NCI-H1105 treated with DMSO at 0.1 percent for 48 hours (cell line): ENCODE results near the gene TRAM2.

Experiments used
- DNase-seq: peaks from one replicate; lab custom pipeline; 2025; lab: John Stamatoyannopoulos, UW

TRAM2 gene

DNA sequence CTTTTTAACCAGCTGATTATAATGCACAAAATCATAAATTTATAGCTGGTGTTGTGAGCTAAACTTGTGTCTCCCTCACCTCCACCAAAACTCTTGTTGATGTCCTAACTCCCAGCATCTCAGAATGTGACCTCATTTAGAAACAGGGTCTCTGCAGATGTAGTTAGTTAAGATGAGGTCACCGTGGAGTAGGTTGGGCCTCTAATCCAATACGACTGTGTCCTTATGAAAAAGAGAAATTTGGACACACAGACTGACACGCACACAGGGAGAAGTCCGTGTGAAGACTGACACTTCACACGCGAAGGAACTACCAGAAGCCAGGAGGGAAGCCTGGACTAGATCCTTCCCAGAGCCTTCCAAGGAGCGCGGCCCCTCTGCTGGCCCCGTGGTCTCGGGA lies 46.5 kb downstream of the TRAM2 start:
- DNase-seq: no peak

DNA sequence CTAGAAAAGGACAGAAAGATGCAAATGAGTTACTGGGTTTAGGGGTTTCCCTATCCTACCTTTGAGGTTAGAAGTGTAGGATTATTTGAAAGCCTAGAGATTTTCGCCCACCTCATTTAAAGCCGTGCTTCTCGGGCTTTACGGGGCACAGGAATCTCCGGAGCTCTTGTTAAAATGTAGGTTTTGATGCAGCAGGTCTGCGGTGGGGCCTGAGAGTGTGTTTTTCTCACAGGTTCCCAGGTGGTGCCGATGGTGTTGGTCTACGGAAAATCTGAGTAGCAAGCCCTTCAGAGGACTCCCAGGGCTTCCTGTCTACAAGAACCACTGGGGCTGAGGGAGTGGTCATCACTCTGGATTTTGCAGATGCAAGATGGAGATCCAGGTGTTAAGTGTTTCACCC lies 47.5 kb downstream of the TRAM2 start:
- DNase-seq: no peak

DNA sequence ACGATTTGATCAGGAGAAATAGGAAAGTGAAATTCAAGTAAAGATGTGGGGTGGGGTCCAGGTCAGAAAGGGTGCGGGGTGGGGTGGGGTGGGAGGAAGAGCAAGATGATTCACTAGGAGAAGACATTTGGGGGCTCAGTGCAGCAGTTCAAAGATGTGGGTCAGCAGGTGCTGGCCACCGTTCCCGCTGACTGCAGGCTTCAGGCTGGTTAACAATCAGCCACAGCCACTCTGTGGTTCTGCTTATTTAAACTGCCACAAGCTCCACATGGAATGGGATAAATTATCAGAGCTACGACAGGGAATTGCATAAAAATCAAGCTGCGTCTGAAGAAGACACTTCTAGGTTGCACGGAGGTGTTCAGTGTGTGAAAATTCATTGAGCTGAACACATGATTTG lies 49.4 kb downstream of the TRAM2 start:
- no peak for DNase-seq

DNA sequence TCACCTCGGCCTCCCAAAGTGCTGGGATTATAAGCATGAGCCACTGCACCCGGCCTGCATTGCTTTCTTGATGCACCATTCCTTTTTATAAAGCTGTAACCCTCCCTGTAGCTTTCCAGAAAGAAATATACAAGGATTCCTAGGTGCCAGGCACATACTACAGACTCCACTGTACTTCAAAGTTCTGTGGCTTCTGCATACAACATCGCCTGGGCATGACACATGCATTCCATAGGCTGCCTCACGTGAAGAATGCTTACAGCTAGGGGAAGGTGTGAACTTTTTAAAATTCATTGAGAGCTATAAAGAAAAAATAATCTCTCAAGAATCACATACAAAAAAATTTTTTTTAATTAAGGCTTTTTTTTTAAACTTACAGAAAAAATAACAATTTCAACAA lies 50.2 kb downstream of the TRAM2 start:
- DNase-seq: no peak

DNA sequence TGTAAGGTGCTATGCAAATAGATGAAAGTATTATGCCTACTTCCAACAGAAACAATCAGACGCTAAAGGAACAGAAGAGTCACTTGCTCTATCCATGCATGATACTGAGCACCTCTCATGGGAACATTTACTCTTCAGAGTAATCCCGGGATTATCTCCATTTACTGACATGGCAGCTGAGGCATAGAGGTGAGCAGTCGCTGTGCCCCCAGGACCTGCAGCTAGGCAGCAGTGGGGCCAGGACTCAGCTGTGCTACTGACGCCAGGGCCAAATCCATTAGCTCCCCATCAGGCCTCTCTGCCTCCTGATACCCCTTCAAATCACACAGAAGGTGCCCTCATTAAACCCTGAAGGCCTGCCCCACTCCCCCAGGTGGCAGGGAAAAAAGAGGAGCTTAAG lies 51.9 kb downstream of the TRAM2 start:
- DNase-seq: no peak

DNA sequence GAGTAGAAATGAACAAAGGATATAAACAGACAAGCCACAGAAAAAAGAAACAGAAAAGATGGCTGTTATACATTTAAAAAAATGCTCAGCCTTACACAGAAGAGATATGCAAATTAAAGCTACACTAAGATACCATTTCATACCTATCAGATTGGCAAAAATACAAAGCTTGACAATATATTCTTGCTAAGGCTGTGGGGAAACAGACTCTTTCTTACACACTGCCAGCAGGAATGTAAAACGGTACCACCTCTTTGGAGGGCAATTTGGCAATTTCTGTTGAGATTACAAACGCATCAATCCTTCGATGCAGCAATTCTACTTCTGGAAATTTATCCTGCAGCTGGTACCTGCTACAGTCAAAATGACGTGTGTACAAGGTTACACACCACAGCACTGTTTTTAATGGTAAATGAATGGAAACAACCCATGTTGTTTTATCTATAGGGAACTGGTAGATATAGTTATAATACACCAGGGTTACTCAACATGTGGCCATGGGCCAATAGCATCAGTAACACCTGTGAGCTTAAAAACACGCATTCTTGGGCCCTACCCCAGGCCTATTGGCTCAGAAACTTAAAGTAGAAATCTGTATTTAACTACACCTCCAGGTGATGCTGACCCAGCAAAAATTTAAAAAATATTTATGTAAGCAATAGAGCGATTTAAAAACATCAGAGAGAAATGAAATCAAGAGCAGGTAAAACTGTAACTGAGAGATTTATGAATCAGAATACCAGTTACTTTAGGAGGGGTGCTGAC lies 53.3 kb downstream of the TRAM2 start:
- peak; percentile 23 for DNase-seq

DNA sequence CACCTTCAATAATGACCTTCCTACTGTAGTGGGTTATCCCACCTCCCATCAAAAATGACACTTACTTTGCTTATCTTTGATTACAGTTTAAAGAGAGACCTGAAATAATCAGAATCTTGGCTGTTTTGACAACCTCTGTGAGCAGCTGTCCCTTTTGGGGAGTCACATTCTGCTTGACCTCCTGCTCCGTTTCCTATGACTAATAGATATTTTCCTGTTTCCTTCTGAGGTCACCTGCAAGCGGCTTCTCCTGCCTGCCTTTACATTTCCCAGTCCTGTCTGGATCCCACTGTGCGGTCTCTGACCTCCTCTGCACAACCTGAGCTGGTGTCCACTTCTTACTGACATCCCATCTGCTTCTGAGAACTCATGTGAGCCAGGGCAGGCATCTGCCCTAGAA lies 54.2 kb downstream of the TRAM2 start:
- DNase-seq: no peak

DNA sequence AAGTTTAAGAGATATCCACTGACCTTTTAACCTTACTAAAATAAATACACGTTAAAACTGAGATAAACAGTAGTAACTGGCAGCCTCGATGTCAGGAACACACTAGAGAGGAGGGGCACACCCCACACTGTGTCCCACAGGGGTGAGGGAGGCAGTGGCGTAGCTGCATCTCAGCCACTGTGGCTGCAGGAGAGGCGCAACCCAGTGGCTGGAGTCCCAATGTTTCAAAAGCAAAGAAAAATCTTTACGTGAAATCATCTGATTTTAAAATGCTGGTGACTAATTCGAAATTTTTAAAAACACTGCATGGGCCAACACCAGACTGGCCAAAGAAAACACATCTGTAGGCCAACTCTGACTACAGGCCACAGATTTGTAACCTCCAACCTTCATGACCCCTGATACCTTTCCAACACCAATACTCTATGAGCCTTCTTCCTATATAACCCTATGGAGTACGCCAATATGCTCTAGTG lies 54.7 kb downstream of the TRAM2 start:
- no peak for DNase-seq

DNA sequence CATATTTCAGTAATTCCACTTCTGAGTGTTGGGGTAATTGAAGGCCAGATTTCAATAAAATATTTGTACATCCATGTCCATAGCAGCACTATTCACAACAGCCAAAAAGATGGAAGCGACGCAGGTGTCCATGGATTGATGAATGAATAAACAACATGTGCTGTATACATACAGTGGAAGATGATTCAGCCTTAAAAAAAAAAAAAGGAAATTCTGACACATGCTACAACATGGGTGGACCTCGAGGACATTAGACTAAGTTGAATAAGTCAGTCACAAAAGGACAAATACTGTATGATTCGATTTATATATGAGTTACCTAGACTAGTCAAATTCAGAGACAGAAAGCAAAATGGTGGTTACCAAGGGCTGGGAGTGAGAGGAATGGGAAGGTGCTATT lies 57.2 kb downstream of the TRAM2 start:
- no peak for DNase-seq

DNA sequence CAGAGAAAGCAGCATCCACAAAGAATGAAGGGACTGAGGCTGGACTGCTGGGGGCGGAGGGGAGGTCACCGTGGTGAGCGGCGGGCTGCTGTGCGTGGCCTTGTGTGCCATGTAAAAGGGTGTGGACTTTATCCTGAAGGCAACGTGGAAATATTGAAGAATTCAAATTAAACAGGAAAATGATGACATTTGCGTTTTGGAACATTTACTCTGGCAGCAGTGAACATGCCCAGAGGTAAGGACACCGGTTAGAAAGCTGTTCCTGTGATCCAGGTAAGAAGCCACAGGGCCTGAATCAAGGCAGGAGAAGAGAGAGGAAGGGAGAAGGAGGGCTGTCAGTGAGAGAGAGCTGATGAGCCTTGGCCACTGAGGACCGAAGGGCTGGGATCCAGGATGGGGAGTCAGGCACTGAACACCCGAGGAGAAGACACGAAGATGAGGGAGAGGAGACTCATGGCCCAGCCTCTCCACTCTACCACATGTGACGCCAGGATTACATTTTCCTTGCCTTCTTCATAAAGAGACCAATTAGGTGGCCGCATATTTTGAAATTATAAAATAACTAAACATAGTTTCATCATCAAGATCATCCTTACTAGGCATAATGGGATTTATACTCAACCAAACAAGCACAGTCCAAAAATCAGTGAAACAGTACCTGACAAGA lies 58.4 kb downstream of the TRAM2 start:
- no peak for DNase-seq

DNA sequence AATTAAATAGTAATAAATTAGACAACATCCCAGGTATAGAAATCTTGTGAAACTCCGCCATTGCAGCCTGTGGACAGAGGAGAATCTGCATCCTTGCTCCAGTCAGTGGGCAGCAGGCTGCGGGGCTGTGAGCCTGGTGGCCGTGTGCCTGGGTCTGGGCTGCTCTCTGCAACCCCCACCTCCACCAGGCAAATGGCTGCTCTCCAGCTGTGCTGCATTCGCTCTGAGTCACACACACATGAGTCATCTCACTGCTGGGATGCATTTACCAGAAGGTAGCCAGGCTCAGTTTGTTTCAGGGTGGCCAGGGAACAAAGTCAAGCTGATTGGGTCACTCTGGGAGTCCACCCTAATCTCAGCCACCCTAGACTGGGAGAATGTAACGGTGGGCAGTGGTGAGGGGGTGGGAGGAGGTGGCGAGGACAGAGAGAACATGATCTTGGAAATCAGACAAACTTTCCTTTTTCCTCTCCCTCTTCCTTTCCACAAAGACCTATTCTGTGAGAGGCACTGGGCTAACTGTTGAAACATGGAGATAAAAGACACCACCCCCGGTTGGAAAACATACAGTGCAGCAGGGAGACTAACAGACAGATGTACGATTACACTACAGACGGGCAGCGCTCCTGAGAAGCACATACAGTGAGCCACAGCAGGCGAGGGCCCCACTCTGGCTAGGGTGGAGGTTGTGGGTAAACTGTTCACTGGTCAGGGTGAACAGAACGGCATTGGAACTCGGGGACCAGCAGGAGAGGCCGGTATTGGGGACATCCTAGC lies 59.2 kb downstream of the TRAM2 start:
- no peak for DNase-seq

DNA sequence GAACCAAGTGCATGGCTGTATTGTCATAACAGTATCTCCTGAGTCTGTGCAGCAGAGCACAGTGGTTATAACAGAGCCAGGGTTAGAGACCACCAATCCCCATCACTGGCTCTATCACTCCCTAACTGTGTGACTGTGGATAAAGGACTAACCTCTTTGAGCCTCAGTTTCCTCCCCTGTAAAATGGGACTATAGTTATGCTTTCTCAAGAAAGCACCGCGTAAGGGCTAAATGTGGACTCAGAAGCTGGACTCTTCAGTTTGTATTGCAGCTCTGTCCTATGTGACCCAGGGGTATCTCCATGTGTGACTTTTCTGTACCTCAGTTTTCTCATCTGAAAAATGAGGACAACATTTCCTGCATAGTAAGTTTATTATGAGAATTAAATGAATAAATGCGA lies 59.9 kb downstream of the TRAM2 start:
- DNase-seq: no peak

DNA sequence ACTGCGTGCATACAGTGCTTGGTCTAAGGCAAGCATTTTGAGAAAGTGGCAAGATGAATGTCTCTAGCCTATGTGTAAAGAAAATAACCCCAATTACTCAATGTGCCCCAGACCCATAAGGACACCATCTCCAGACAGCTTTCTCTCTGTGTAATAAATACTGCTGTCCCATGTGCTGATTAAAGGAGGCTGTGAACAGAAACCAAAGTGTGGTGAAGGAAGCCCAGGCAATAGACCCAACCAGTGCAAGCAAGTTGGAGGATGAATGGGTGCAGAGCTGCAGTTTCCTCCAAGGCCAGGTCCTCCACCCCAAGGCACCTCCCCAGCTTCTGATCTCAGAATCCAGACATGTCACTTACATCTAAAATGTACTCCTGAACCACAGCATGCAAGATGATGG lies 60.6 kb downstream of the TRAM2 start:
- DNase-seq: no peak

DNA sequence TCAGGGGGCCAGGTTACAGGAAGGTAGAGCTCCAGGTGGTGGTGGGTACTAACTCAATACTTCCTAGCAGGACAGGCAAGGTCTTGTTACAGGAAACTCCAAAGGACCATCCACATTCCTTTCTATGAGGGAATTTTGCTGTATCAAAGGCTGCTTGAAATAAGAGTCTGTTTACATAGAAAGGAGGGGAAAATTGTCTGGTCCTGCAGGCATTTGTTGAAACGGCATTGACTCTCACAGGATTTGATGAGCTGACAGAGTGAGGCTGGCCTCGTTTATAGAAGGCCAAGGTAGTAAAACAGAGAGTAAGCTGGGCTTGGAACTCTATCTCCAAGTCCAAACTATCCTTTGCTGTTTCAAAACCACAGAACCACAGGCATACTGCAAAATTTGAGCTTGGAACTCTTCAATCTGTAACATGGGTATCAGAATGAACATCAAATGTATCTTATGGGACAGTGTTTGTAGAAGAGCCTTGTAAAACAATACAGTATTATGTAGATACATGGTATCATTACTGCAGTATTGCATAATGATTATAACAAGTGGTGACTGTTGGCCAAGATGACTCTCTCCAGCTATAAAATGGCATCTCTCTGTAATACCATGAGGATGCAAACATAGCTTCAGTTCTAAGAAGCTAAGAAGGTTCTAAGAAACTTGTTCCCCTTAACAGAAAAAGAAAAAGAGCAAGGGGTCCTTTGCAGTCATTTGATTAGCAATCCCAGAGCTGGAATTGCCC lies 61.5 kb downstream of the TRAM2 start:
- no peak for DNase-seq

DNA sequence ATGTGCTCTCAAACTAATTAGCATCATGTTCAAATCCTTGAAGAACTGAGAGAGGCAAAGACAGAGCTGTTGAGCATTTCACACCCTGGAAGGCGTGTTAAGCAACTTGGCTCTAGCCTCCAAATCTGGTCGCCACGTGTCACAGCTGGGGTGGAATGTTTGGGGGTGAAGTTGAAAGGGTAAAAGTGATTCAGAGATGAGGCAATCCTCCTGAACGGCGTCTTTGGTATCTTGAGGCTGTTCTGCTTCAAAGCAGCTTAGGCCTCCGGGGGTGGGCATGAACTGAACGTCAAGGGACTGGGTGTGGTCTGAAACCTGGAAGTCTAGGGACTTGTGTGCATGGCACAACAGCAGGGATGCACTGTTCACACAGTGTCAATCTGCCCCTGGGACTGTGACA lies 62.3 kb downstream of the TRAM2 start:
- DNase-seq: no peak

DNA sequence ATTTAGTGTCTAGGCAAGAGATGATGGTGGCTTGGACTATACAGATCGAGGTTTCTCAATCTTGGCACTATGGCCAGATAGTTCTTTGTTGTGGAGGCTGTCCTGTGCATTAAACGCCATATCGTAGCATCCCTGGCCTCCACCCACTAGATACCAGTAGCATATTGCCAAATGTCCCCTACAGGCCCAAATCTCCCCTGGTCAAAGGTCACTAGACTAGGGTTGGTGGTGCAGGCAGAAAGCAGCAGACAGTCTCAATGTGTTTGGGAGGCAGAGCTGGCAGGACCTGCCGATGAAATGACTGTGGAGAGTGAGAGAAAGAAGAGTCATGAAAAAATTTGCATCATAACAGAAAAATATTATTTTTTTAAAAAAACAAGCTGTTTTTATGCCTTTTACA lies 63.0 kb downstream of the TRAM2 start:
- no peak for DNase-seq

DNA sequence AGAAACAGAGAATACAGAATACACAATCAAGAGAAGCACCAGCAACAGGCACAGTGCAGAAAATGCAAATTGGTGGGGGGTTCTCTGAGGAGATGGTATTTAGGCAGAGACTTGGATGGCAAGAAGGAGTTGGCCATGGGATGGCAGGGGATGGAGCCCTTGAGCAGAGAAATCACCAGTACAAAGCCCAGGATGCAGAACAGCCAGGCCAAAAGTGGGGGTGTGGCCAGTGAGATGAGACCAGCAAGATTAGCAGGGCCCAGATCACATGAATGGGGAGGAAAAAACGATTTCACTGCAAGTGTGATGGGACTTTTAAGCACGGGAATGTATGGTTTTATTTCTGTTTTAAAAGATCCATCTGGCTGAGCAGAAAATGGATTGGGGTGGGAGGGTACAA lies 63.4 kb downstream of the TRAM2 start:
- no peak for DNase-seq

DNA sequence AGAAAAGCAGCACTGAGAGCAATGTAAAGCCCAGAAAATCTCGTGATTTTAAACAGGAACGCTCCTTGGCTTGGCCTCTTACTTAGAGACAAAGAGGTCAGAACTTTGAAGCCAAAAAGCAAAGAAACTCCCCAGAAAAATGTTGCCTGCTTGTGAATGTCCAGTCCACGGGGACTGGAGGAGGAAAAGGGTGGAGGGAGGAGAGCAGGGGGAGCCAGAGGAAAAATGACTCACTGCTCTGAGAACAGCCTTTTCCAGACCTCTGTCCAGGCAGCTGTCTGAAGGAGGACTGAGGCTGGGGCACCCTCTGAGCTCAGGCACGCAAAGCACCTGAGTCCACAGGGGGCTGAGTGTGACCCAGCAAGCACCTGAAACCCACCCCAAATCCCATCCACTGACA lies 64.7 kb downstream of the TRAM2 start:
- no peak for DNase-seq

DNA sequence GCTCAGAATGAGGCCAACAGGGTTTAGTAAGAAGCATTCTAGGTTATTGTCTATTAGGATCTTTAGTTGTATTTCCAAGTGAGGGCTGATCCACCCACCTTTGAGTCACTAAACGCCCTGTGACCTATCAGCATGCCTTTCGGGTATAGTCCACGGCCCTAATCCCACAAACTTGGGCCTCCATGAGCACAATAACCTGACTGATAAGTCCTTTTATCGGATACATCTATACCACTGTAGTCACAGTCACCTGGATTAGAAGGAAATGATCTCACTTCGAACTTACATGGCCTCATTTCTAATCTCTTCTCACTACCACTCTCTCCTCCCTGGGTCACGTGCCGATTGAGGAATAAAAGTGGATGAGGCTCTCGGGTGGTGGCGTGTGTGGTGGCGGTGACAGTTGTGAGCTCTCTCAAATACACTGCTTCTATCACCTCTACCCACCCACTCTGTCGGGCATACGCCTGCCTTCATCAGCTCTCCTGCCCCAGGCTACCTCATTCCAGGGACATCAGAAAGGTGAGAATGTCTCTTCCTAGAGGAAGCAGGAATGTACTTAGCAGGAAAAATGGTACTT lies 65.2 kb downstream of the TRAM2 start:
- DNase-seq: no peak

DNA sequence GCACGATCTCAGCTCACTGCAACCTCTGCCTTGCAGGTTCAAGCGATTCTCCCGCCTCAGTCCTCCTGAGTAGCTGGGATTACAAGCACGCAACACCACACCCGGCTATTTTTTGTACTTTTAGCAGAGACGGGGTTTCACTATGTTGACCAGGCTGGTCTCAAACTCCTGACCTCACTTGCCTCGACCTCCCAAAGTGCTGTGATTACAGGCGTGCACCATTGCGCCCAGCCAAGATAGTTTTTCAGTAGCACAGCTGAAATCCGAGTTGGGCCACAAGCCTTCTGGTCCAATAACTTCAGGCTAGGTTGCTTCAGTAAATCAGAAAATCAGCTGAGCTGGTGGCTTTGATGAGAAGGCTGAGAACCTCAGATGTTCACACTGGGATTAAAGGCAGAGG lies 65.7 kb downstream of the TRAM2 start:
- DNase-seq: no peak

DNA sequence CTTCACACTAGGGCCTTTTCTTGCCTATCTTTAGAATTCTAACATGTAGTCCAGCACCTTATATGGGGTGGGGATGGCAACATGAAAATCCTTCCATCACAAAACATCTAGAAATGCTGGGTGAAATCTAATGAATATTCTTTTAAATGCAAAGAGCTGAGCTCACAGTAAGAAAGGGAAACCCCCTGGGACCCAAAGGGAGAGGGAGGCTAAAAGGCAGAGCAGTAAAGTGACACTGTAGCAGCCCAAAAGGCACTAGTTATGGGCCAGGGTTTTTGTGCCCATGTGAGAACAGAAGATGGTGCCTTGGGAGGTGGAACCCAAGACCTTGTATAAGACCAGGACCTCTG lies 66.7 kb downstream of the TRAM2 start:
- no peak for DNase-seq
